Measurements from ENCODE around the gene CPB1.

CPB1 gene

DNA sequence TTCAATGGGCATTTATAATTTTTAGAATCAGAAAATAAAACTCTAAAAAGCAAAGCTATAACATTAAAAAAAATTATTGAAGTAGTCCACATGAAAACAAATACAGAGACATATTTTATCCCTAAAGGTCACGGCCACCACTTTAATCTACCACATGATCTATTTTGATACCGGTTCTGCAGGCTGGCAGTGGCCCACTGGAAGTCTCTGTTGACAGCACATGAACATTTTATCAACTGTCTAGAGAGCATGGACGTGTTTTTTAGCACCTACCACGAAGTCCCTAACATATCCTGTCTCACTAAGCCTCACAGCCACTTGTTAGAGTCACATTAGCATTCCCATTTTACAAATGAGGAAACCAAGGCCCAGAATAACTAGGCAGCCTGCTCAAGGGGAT is 35.7 kb downstream of the CPB1 start:
- H3K9me2 ChIP-seq (ENCODE audit: low read depth, low read length) = no peaks in the 10 kb centered on the region
- H3K4me1 ChIP-seq (ENCODE audit: insufficient read depth, low read length, severe bottlenecking) = no peaks in the 10 kb centered on the region
- H2AFZ ChIP-seq (ENCODE audit: low read length) = no peak overlapping the region
- no peaks in the 10 kb centered on the region for H4K20me1 ChIP-seq (ENCODE audit: insufficient read depth, low read length)
- H3K79me2 ChIP-seq (ENCODE audit: insufficient read depth, low read length) = no peaks in the 10 kb centered on the region
- H3K4me3 ChIP-seq (ENCODE audit: low read depth, low read length, poor library complexity, severe bottlenecking) = no peak overlapping the region
- H3K27ac ChIP-seq (ENCODE audit: low read depth, low read length, poor library complexity, severe bottlenecking) = no peak overlapping the region
- H3K9ac ChIP-seq (ENCODE audit: low read length) = no peak overlapping the region
- H3F3A ChIP-seq (ENCODE audit: insufficient read depth, low read length) = no peaks in the 10 kb centered on the region
- no peaks in the 10 kb centered on the region for H3K9me3 ChIP-seq (ENCODE audit: low read length)
- TF ChIP-seq CTCF (IDR thresholded peaks at IDR 0.05; ENCODE audit: low read length) (no peak), EZH2 (IDR thresholded peaks at IDR 0.05; ENCODE audit: borderline replicate concordance, low read length) (no peak)
- H3K4me2 ChIP-seq (ENCODE audit: low read length) = no peak overlapping the region
- 0 out of 2 replicates have a peak, but pooled peaks cover 3% of the 10 kb centered on the region for H3K27me3 ChIP-seq (ENCODE audit: insufficient read depth, low read length)
- no peaks in the 10 kb centered on the region for H3K36me3 ChIP-seq (ENCODE audit: insufficient read depth, low read length)

DNA sequence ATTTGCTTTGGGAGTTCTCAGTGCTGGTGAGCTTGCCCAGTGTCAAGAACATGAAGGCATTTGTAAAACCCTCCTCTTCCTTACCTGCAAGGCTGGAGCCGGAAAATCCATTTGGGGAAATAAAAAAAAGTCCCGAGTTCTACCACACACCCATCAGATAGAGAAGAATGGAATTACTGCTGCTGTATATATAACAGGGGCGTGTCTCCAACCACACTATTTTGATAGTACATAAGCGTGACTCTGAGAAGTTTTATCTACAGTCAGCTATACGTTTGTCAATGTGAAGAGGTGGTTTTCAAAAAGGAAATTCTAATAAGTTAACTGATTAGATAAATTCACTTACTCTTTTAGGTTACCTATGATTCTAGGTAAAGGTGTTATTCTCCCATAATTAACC is 36.2 kb downstream of the CPB1 start:
- TF ChIP-seq EZH2 (IDR thresholded peaks at IDR 0.05; ENCODE audit: borderline replicate concordance, low read length) (no peak), CTCF (IDR thresholded peaks at IDR 0.05; ENCODE audit: low read length) (no peak)
- Histone ChIP-seq H3K9ac (ENCODE audit: low read length) (no peak overlapping the region), H3K9me2 (ENCODE audit: low read depth, low read length) (no peaks in the 10 kb centered on the region), H3K4me3 (ENCODE audit: low read depth, low read length, poor library complexity, severe bottlenecking) (no peak overlapping the region), H3K27me3 (ENCODE audit: insufficient read depth, low read length) (0 out of 2 replicates have a peak, but pooled peaks cover 3% of the 10 kb centered on the region), H3K79me2 (ENCODE audit: insufficient read depth, low read length) (no peaks in the 10 kb centered on the region), H3K36me3 (ENCODE audit: insufficient read depth, low read length) (no peaks in the 10 kb centered on the region), H3K27ac (ENCODE audit: low read depth, low read length, poor library complexity, severe bottlenecking) (no peak overlapping the region), H3F3A (ENCODE audit: insufficient read depth, low read length) (no peaks in the 10 kb centered on the region), H3K9me3 (ENCODE audit: low read length) (no peaks in the 10 kb centered on the region), H4K20me1 (ENCODE audit: insufficient read depth, low read length) (no peaks in the 10 kb centered on the region), H3K4me1 (ENCODE audit: insufficient read depth, low read length, severe bottlenecking) (no peaks in the 10 kb centered on the region), H3K4me2 (ENCODE audit: low read length) (no peak overlapping the region), H2AFZ (ENCODE audit: low read length) (no peak overlapping the region)

DNA sequence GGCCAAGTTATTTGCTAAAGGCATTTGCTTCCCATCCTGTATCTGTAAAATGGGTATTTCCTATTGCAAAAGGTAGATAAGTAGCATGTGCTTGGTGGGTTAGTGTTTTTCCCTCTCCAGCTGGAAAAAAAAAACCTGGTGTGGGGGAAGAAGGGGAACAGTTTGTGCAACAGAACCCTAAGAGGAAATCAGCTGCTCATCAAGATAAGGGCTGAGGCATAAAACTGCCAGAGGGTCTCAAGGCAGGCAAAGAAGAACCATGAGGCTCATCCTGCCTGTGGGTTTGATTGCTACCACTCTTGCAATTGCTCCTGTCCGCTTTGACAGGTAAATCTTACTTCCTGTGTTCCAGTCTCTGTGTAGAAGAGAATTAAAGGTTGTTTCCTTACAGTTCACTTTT is 37.4 kb downstream of the CPB1 start, which contains the start of gene CPA3:
CPA3 (plus strand) TSS at position 248 of the 400 bp plus-strand sequence; CDS start at position 260, 12 bp downstream.
- Histone ChIP-seq H3K4me1 (ENCODE audit: insufficient read depth, low read length, severe bottlenecking) (no peaks in the 10 kb centered on the region), H3K4me3 (ENCODE audit: low read depth, low read length, poor library complexity, severe bottlenecking) (no peak within 1 kb of the TSS), H3K9me2 (ENCODE audit: low read depth, low read length) (no peaks in the 10 kb centered on the region), H3K27ac (ENCODE audit: low read depth, low read length, poor library complexity, severe bottlenecking) (no peak within 1 kb of the TSS), H3K79me2 (ENCODE audit: insufficient read depth, low read length) (no peaks in the 10 kb centered on the region), H3K4me2 (ENCODE audit: low read length) (no peak within 1 kb of the TSS), H3K9me3 (ENCODE audit: low read length) (no peaks in the 10 kb centered on the region), H2AFZ (ENCODE audit: low read length) (no peak within 1 kb of the TSS), H3K36me3 (ENCODE audit: insufficient read depth, low read length) (no peaks in the 10 kb centered on the region), H4K20me1 (ENCODE audit: insufficient read depth, low read length) (no peaks in the 10 kb centered on the region), H3F3A (ENCODE audit: insufficient read depth, low read length) (no peaks in the 10 kb centered on the region), H3K27me3 (ENCODE audit: insufficient read depth, low read length) (0 out of 2 replicates have a peak, but pooled peaks cover 3% of the 10 kb centered on the region), H3K9ac (ENCODE audit: low read length) (no peak within 1 kb of the TSS)
- TF ChIP-seq EZH2 (IDR thresholded peaks at IDR 0.05; ENCODE audit: borderline replicate concordance, low read length) (no peak), CTCF (IDR thresholded peaks at IDR 0.05; ENCODE audit: low read length) (no peak)
